HepG2 (cell line): ENCODE results near the gene MAP3K7CL.

Source experiments
- CEBPG ChIP-seq: IDR thresholded peaks from 2 replicates; pipeline ENCODE4 v1.6.1; 2016
- EP300 ChIP-seq, 3 experiments: sonication (generic) in 1 of 3; formaldehyde crosslinking in 1 of 3; IDR thresholded peaks; 2 replicates each; pipeline versions ENCODE4 v1.5.1 to v1.6.1; 2011 to 2020; ENCODE audit warnings: low read depth in 2 of 3, low read length in 2 of 3, borderline replicate concordance in 1 of 3, improper control_type of control experiment in 1 of 3, mild to moderate bottlenecking in 1 of 3, missing genetic modification reagents in 1 of 3, moderate library complexity in 1 of 3
- POLR2A ChIP-seq, 2 experiments: IDR thresholded peaks; 2 replicates each; pipeline ENCODE4 v1.6.1; 2011; ENCODE audit warnings: low read depth in 2 of 2, low read length in 2 of 2, mild to moderate bottlenecking in 1 of 2, moderate library complexity in 1 of 2; ENCODE audit not compliant: insufficient read depth in 1 of 2
- RFX5 ChIP-seq: IDR thresholded peaks from 2 replicates; pipeline ENCODE4 v1.6.1; 2011; ENCODE audit warnings: low read depth, low read length, improper control_type of control experiment
- SMC3 ChIP-seq: IDR thresholded peaks from 2 replicates; pipeline ENCODE4 v1.6.1; 2011; ENCODE audit warnings: low read length, improper control_type of control experiment
- ZBTB21 ChIP-seq: sonication (generic); formaldehyde crosslinking; IDR thresholded peaks from 2 replicates; pipeline ENCODE4 v1.4.0; 2020; ENCODE audit warnings: missing genetic modification reagents
- ZNF160 ChIP-seq: sonication (generic); formaldehyde crosslinking; IDR thresholded peaks from 2 replicates; pipeline ENCODE4 v1.8.0; 2022; ENCODE audit warnings: mild to moderate bottlenecking, inconsistent platforms, missing genetic modification reagents
- ZNF274 ChIP-seq: sonication (generic); formaldehyde crosslinking; IDR thresholded peaks from 2 replicates; pipeline ENCODE4 v1.5.1; 2020; ENCODE audit warnings: mild to moderate bottlenecking, missing genetic modification reagents
- ZNF629 ChIP-seq: sonication (generic); formaldehyde crosslinking; conservative IDR thresholded peaks from 2 replicates; pipeline ENCODE4 v1.5.0; 2020; ENCODE audit warnings: missing genetic modification reagents
- TF ChIP-seq, protein P1 (sequence below): sonication (generic); formaldehyde crosslinking; IDR thresholded peaks from 2 replicates; pipeline ENCODE4 v1.5.0; 2020; ENCODE audit warnings: mild to moderate bottlenecking, missing genetic modification reagents, moderate library complexity
- TF ChIP-seq, protein P2 (sequence below): sonication (generic); formaldehyde crosslinking; IDR thresholded peaks from 2 replicates; pipeline ENCODE4 v1.5.0; 2020; ENCODE audit warnings: missing genetic modification reagents, mild to moderate bottlenecking, borderline replicate concordance

DNA sequence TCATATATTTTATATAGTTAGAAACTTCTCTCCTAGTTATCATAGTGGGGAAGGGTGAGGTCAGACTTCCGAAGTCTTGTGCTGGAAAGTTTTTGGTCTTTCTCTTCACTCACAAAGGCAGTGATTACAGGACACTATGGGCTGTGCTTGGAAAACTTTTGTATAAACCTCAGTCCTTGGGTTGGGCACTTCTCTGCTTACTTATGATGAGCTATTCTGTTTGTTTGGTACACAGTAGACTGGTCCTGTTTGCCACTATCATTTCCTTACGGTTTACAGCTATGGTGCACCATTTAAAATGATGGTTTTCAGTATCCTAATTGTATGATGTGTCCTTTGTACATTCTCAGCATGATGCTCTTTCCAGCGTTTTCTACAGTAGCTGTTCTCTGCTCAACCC, 75.5 kb downstream of the MAP3K7CL start:
- TF ChIP-seq ZBTB21 (CRISPR knock-in tag), result no peak
- TF ChIP-seq RFX5, result no peak
- TF ChIP-seq, protein P1, sequence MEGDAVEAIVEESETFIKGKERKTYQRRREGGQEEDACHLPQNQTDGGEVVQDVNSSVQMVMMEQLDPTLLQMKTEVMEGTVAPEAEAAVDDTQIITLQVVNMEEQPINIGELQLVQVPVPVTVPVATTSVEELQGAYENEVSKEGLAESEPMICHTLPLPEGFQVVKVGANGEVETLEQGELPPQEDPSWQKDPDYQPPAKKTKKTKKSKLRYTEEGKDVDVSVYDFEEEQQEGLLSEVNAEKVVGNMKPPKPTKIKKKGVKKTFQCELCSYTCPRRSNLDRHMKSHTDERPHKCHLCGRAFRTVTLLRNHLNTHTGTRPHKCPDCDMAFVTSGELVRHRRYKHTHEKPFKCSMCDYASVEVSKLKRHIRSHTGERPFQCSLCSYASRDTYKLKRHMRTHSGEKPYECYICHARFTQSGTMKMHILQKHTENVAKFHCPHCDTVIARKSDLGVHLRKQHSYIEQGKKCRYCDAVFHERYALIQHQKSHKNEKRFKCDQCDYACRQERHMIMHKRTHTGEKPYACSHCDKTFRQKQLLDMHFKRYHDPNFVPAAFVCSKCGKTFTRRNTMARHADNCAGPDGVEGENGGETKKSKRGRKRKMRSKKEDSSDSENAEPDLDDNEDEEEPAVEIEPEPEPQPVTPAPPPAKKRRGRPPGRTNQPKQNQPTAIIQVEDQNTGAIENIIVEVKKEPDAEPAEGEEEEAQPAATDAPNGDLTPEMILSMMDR (CRISPR knock-in tag), result no peak
- TF ChIP-seq CEBPG (CRISPR knock-in tag), result no peak
- no peak for TF ChIP-seq ZNF629 (CRISPR knock-in tag)
- TF ChIP-seq ZNF274 (CRISPR knock-in tag), result no peak
- no peak for TF ChIP-seq EP300 (IDR thresholded peaks at IDR 0.05; ENCODE audit: low read depth in 2 of 2, low read length in 2 of 2)
- no peak for TF ChIP-seq EP300 (CRISPR knock-in tag; IDR thresholded peaks at IDR 0.05; ENCODE audit: borderline replicate concordance)
- no peak for TF ChIP-seq ZNF160 (CRISPR knock-in tag)
- TF ChIP-seq SMC3, result no peak
- no peak for TF ChIP-seq POLR2A (IDR thresholded peaks at IDR 0.05; ENCODE audit: insufficient read depth in 1 of 2, low read depth in 2 of 2, low read length in 2 of 2)
- TF ChIP-seq, protein P2, sequence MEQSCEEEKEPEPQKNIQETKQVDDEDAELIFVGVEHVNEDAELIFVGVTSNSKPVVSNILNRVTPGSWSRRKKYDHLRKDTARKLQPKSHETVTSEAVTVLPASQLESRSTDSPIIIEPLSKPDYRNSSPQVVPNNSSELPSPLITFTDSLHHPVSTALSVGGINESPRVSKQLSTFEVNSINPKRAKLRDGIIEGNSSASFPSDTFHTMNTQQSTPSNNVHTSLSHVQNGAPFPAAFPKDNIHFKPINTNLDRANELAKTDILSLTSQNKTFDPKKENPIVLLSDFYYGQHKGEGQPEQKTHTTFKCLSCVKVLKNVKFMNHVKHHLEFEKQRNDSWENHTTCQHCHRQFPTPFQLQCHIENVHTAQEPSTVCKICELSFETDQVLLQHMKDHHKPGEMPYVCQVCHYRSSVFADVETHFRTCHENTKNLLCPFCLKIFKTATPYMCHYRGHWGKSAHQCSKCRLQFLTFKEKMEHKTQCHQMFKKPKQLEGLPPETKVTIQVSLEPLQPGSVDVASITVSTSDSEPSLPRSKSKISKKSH (CRISPR knock-in tag), result no peak
